ENCODE measurements around the gene RALY.

The RALY gene

GRCh38 chr20:33993576-33994221 lies at the start of gene RALY:
Gene RALY (plus strand): TSS chr20:33993911. CDS start chr20:34072075, 78,164 bp downstream.
- peak; percentile 49 to 95 (median 93) for DNase-seq (ENCODE audit: low read depth in 4 of 4, low spot score in 1 of 4)

GRCh38 chr20:33944914-33945313 lies 48.8 kb upstream of the RALY start:
- DNase-seq (ENCODE audit: low read depth in 4 of 4, low spot score in 1 of 4) = no peak

GRCh38 chr20:33945391-33946081 lies 48.2 kb upstream of the RALY start:
- DNase-seq (ENCODE audit: low read depth in 4 of 4, low spot score in 1 of 4) = no peak

GRCh38 chr20:33947709-33948295 lies 45.9 kb upstream of the RALY start:
- DNase-seq (ENCODE audit: low read depth in 4 of 4, low spot score in 1 of 4) = peak in 3 of 4 experiments; percentile 7 to 42 (median 22)

GRCh38 chr20:33948480-33948879 lies 45.2 kb upstream of the RALY start:
- no peak for DNase-seq (ENCODE audit: low read depth in 4 of 4, low spot score in 1 of 4)

- no peak for DNase-seq (ENCODE audit: low read depth in 4 of 4, low spot score in 1 of 4)
These were observed 42.5 kb upstream of the RALY start for GRCh38 chr20:33951171-33951570.

- DNase-seq (ENCODE audit: low read depth in 4 of 4, low spot score in 1 of 4) = no peak
These were observed 39.2 kb upstream of the RALY start for GRCh38 chr20:33954504-33954903.

GRCh38 chr20:33963751-33964150 lies 30.0 kb upstream of the RALY start:
- DNase-seq (ENCODE audit: low read depth in 4 of 4, low spot score in 1 of 4) = no peak

- no peak for DNase-seq (ENCODE audit: low read depth in 4 of 4, low spot score in 1 of 4)
These were observed 29.3 kb upstream of the RALY start for GRCh38 chr20:33964441-33964840.

GRCh38 chr20:33967126-33967525 lies 26.6 kb upstream of the RALY start:
- DNase-seq (ENCODE audit: low read depth in 4 of 4, low spot score in 1 of 4) = no peak

GRCh38 chr20:33969563-33969962 lies 24.1 kb upstream of the RALY start:
- no peak for DNase-seq (ENCODE audit: low read depth in 4 of 4, low spot score in 1 of 4)

GRCh38 chr20:33970229-33970628 lies 23.5 kb upstream of the RALY start:
- no peak for DNase-seq (ENCODE audit: low read depth in 4 of 4, low spot score in 1 of 4)

- no peak for DNase-seq (ENCODE audit: low read depth in 4 of 4, low spot score in 1 of 4)
These were observed 22.4 kb upstream of the RALY start for GRCh38 chr20:33971147-33971975.

GRCh38 chr20:33976959-33977358 lies 16.8 kb upstream of the RALY start:
- no peak for DNase-seq (ENCODE audit: low read depth in 4 of 4, low spot score in 1 of 4)

GRCh38 chr20:33977535-33977934 lies 16.2 kb upstream of the RALY start:
- DNase-seq (ENCODE audit: low read depth in 4 of 4, low spot score in 1 of 4) = no peak

- DNase-seq (ENCODE audit: low read depth in 4 of 4, low spot score in 1 of 4) = no peak
These were observed 14.6 kb upstream of the RALY start for GRCh38 chr20:33979094-33979493.

GRCh38 chr20:33981347-33981746 lies 12.4 kb upstream of the RALY start:
- DNase-seq (ENCODE audit: low read depth in 4 of 4, low spot score in 1 of 4) = no peak

GRCh38 chr20:33981964-33982363 lies 11.7 kb upstream of the RALY start:
- no peak for DNase-seq (ENCODE audit: low read depth in 4 of 4, low spot score in 1 of 4)

GRCh38 chr20:33983371-33983770 lies 10.3 kb upstream of the RALY start:
- no peak for DNase-seq (ENCODE audit: low read depth in 4 of 4, low spot score in 1 of 4)

GRCh38 chr20:33984182-33984719 lies 9.5 kb upstream of the RALY start:
- DNase-seq (ENCODE audit: low read depth in 4 of 4, low spot score in 1 of 4) = no peak

GRCh38 chr20:33985280-33985679 lies 8.4 kb upstream of the RALY start:
- no peak for DNase-seq (ENCODE audit: low read depth in 4 of 4, low spot score in 1 of 4)
